T-helper 2 cell treated with Interferon-gamma antibody and Interleukin-4, amounts not matched to agents 100 ng/mL and 5 ng/mL, for 36 hours (primary cell): ENCODE data around the gene LRRC42. TPM values are rescaled to one million over a fixed set of nuclear protein-coding genes. Genes with fewer than 3 reads are reported as not detected.
"Not testable (repeated sequence)": the region's sequence is repeated elsewhere in the genome, so short reads cannot be mapped to it uniquely, and the experiment has no call there.

Experiments used
- intact Hi-C: fragments of 100-400 bp; cut with micrococcal nuclease; formaldehyde crosslinking; loops from one replicate; pipeline ENCODE4 v1.15.1; 2023
- total RNA-seq: library from RNA; stranded (reverse); gene quantifications from 2 replicates; pipeline ENCODE4 v1.2.3, GENCODE V29; 2022

The LRRC42 gene
- total RNA-seq, 1 donor from 2014 or later: 19.2 TPM

DNA sequence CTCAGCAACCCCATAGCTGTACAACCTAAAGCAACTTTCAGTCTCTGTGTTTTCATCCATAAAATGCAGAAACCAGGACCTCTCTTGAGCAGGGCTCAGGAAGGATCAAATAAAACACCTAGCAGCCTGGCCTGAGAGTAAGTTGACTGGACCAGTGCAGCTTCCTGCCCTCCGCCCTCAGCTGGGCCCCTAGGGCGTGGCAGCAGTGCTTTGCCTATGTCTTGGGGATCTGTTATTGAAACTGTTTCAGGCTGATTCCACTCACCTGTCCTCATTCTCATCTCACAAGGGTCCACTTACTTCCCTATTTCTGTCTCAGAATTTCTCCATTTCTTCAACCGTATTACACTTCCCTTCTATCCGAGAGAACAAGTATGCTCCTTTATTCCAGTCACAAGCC is 17.3 kb downstream of the LRRC42 start:
- intact Hi-C loops: no loop called here

DNA sequence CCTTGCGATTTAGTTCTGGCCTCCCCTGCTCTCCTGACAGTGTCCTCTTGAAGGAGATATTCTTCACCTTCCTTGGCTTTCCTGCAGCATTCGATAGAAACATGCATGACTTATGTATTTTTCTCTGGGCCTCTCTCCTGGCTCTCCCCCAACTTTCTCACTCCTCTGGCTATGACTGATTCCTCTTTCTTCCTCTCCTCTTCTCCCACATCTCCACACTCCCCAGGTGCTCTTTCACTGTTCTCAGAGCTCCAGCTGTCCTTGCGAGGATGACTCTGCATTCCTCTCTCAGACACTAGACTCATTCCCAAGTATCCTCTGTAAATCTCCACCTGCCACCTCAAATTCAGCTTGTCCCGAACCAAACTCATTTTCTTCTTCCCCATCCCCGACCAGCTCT is 18.0 kb downstream of the LRRC42 start:
- intact Hi-C loops: no loop called here

DNA sequence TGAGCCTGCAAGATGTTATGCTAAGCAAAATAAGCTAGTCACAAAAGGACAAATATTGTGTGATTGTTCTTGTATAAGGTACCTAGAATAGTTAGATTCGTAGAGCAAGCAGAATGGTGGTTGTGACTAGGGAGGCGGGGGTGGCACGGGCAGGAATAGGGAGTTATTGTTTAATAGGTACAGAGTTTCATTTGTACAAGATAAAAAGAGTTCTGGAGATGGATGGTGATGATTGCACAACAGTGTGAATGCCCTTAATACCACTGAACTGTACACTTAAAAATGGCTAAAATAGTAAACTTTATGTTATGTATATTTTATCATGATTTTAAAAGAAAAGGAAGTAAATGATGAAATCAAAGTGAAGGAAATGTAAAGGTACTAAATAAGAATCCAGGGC is 20.6 kb downstream of the LRRC42 start:
- intact Hi-C loops: no loop called here

DNA sequence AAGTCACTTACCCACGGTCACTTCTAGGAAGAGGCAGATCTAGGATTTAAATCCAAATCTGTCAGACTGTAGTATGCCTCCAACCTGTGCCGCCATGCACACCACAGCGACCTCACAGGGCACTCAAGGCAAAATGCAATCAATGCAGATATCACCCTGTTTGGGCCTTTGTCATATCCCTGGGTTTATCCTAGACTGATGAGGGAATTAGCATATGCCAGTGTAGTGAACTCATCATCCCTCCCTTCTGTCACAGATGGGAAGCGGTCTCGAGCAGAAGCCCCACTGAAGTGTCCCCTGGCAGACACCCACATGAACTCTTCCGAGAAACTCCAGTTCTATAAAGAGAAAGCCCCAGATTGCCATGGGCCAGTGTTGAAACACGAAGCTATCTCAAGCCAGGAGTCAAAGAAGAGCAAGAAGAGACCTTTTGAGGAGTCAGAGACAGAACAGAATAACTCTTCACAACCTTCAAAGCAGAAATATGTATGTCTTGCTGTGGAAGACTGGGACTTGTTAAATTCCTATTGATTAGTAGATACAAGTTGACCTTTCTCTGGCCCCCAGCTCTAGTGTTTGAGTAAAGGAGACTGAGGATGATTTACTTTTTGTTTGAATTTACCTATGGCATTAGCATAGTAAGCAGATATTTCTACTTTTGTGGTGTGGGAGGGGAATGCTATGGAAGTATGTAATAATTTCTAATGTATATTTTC is 21.4 kb downstream of the LRRC42 start:
- intact Hi-C loops: no loop called here

DNA sequence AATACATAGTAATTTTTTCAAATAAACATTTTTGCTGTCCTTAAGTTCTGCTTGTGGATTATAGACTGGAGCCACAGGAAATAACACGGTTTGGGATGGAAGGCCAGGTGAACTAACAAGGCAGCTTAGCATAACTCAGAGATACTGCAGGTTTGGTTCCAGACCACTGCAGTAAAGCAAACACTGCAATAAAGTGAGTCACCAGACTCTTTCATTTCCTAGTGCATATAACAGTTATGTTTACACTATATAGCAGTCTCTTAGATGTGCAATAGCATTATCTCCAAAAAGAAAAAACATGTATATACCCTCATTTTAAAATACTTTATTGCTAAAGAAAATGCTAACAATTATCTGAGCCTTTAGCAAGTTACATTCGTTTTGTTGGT is 22.0 kb downstream of the LRRC42 start:
- intact Hi-C loops: no loop called here

DNA sequence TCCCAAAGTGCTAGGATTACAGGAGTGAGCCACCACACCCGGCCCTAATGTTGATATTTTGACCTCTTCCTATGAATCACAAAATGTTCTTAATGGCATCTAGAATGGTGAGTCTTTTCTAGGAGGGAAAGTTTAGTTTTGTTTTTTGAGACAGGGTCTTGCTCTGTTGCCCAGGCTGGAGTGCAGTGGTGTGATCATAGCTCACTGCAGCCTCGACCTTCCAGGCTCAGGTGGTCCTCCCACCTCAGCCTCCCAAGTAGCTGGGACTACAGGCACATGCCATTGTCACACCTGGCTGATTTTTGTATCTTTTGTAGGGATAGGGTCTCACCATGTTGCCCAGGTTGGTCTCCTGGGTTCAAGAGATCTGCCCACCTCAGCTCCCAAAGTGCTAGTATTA is 23.2 kb downstream of the LRRC42 start:
- intact Hi-C loops: not testable (repeated sequence)

DNA sequence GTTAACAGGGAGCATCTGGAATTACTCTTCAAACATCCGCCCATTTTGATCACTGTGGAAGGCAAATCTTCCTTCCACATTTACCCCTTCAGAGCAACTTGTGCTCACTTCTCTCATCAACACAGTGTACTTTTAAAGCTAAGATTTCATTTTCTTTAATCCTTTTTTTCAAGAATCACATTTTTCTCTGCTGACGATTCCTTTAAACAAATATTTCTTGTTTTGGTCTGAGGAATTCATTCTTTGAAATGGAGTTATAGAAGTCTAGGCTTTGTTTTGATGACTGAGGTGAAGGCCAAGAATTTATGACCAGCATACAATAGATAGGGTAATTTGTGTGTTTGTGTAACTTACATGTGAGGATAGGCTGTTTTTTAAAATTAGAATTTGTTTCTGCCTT is 25.6 kb downstream of the LRRC42 start:
- intact Hi-C loops: no loop called here

DNA sequence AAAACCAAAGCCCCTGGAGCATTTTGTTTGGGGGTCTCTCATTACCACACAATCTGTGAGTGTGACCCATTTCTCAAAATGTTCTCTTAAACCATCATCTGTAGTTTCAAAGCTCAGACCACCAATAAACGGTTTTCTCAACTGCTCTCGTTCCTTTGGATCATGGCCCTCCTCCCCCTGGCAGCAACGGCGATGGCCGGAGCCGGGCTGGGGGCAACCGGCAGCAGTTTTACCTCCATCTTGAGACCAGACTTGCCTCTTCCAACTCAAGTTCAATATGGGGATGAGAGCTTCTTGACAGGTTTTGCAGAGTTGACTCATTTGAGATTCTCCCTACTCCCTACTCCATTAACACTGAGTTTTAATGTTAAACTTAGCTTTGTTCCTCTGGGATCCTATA is 29.7 kb downstream of the LRRC42 start:
- intact Hi-C loops: no loop called here

DNA sequence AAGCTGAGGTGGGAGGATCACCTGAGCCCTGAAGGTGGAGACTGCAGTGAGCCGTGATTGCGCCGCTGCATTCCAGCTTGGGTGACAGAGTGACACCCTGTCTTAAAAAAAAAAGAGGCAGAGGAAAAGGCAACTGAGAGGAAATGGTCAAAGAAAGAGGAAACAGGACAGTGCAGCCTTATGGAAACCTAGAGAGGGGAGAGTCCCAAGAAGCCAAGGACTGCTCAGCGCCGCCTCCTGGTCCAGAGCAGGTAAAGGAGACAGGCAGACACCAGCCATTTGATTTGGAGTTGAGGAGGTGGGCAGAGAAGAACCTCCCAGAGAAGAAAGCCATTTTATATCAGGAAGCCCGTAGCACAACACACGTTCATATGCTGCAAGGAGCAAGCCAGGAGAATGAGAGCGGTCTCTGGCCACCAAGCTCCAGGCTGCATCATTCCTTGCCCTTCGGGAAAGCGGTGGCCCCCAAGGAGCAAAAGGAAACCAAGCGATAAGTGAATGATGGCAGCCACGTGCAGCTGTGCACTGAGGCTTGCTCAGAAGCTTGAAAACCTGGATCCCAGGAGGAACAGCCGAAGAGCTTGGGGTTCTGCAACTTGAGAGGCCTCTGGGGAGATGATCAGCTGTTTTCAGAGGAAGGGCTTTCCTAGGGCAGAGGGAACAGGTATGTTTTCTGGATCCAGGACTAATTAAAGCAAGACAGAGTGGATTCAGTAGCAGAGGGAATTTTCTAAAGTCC is 33.7 kb downstream of the LRRC42 start:
- intact Hi-C loops: no loop called here

DNA sequence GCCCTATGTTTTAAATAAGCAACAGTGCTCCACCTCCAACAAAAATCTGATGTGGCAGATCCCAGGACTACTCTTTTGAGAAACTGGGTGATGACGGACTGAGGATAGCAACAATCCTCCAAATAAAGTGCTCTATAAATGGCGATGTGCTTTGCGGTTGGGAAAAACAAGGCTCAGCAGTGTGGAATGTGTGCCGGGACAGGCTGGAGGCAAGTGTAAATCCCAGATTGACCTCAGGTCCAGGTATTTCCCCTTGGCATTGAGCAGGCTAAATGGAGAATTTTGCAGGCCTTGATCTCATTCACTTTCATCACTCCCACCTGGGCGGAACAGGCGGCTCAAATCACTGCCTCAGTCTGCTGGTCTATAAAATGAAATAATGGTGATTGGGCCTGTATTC is 35.1 kb downstream of the LRRC42 start:
- intact Hi-C loops: no loop called here

DNA sequence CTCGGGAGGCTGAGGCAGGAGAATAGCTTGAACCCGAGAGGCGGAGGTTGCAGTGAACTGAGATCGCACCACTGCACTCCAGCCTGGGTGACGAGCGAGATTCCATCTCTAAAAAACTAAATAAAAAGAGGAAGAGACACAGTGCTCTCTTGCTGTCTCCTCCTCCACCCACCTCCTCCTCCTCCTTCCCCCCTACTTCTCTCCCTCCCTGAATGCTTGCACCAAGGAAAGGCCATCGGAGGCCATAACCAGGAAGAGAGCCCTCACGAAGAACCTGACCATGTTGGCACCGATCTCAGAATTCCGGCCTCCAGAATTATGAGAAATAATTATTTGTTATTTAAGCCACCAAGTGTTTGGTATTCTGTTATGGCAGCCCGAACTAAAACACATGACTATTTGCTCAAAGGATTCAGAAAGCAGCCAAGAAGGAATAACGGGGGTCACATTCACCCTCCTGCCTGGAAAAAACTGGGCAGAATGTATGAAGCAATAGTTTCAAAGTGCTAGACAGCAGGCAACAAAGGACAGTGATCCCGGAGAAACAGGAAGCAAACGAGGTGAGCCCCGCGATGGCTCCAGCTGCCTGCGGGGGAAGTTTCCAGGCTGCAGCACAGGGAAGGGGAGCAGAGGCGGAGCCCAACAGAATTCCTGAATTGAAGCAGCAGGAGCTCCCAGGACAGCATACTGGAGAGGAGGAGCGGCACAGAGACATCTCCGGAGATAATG is 36.0 kb downstream of the LRRC42 start:
- intact Hi-C loops: no loop called here

DNA sequence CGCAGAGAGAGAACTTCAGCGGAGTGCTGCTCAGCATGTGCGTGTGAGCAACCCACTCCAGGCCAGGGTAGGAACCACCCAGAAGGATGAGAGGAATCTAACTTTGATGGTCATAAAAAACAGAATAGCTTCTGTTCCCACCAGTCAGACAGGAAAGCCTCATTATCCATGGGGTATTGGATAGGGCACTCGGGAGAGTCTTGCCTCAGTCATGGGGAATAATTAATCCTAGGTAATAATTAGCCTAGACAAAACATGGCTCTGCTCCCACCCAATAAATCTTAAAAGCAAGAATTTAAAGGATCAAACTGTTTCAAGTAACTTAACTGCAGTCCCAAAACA is 36.6 kb downstream of the LRRC42 start:
- intact Hi-C loops: no loop called here

DNA sequence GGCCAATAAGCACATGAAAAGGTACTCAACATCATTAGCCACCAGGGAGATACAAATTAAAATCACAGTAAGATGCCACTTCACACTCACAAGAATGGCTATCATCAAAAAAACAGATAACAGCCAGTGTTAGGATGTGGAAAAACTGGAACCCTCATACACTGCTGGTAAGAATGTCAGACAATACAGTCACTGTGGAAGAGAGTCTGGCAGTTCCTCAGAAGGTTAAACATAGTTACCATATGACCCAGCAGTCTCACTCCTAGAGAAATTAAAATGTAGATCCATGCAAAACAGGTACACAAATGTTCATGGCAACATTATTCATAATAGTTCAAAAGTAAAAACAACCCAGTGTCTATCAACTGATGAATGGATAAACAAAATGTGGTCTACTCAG is 38.6 kb downstream of the LRRC42 start:
- intact Hi-C loops: no loop called here

DNA sequence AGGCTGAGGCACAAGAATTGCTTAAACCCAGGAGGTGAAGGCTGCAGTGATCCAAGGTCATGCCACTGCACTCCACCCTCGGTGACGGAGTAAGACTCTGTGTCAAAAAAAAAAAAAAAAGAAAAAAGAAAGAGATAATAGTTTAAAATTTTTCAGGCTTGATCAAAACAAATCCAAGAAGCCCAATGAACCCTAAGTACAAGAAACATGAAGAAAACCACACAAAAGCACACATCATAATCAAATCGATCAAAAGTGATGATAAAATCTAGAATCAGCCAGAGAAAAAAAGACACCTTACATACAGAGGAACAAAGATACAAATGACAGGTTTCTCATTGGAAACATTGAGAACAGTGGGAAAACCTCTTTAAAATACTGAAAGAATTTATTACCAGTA is 40.3 kb downstream of the LRRC42 start:
- intact Hi-C loops: no loop called here

DNA sequence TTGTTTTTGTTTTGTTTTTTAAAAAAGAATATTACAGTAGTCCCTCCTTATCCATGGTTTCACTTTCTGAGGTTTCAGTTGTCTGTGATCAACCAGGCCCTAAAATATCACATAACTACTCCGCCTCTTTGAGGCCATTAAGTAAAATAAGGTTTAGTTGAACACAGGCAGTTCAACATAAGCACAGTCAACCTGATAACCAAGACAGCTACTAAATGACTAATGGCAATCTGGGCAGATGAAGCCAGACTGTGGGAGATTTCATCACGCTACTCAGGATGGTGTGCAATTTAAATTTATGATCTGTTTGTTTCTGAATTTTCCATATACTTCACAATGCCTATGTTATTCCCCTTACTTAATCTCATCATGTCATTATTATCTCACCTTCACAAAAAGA is 41.7 kb downstream of the LRRC42 start:
- intact Hi-C loops: no loop called here

DNA sequence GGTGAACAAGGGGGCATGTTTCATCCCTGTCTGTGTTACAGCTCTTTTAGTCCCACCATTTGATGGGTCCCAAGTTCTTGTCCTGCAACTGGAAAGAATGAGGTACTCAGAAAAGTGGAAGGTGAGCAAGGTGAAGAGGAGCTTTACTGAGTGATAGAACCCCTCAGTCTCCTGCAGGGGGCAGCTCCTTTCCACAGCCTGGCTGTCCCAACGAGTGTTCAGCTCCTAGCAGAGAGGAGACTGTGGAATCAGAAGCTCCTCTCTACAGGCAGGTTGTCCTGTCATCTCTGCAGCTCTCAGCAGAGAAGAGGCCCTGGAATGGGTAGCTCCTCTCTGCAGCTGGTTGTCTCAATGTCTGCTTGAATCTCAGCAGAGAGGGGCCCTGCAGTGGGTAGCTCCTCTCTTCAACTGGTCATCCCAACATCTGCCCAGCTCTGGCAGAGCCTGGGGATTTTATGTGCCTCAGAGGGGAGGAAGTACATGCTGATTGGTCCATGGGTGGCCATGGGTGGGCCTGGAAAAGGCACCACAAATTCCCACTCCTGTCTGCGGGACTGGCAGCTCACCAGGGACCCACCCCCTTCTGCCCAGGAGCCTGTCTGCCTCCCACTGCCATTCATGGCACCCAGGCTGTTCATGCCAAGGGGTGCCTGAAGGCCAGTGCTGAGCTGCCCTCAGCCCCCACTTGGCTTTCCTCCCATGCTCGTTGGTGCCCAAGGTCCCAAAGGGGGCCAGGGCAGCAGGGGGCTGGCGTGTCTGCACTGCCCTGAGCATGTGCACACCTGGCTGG is 46.1 kb downstream of the LRRC42 start:
- intact Hi-C loops: no loop called here

DNA sequence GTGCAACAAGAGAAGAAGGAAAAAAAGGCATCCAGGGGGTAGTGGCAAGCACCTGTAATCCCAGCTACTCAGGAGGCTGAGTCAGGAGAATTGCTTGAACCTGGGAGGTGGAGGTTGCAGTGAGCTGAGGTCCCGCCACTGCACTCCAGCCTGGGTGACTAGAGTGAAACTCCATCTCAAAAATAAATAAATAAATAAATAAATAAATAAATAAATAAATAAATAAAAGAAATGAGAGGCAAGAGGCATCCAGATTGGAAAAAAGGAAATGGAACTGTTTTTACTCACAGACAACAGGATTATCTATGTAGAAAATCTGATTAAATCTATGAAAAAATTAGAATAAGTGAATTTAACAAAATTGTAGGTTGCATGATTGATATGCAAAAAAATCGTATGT is 48.4 kb downstream of the LRRC42 start:
- intact Hi-C loops: not testable (repeated sequence)

DNA sequence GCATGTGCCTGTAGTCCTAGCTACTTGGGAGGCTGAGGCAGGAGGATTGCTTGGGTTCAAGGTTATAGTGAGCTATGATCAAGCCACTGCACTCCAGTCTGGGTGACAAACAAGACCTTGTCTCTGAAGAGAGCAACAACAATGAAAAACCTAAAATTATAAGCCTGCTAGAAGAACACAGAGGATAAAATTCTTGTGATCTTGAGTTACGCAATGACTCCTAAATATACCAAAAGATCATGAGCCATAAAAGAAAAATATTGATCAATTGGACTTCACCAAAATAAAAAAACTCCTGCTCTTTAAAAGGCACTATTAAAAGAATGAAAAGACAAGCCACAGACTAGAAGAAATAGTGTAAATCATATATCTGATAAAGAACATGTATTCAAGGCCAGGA is 49.5 kb downstream of the LRRC42 start:
- intact Hi-C loops: no loop called here

DNA sequence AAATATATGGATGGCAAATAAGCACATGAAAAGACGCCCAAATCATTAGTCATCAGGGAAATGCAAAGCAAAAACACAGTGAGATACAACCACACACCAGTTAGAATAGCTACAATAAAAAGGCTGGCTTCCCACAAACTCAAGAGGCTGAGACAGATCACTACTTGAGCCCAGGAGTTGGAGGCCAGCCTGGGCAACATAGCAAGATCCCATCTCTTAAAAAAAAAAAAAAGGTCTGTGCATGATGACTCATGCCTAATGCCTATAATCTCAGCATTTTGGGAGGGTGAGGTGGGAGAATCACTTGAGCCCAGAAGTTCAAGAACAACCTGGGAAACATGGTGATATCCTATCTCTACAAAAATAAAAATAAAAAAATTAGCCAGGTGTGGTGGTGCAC is 52.1 kb downstream of the LRRC42 start:
- intact Hi-C loops: no loop called here

DNA sequence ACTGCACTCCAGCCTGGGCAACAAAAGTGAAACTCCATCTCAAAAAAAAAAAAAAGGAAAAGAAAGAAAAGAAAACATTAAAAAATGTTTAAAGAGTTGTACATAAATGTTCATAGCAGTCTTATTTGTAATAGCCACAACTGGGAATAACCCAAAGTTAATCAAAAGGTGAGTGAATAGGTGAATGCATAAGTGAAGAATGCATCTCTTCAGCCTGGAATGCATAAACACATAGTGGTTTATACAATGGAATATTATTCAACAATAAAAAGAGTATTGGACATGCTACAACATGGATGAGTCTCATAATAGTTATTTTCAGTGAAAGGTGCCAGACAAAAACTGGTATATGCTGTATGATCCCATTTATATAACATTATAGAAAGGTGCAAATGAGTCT is 53.8 kb downstream of the LRRC42 start:
- intact Hi-C loops: no loop called here

DNA sequence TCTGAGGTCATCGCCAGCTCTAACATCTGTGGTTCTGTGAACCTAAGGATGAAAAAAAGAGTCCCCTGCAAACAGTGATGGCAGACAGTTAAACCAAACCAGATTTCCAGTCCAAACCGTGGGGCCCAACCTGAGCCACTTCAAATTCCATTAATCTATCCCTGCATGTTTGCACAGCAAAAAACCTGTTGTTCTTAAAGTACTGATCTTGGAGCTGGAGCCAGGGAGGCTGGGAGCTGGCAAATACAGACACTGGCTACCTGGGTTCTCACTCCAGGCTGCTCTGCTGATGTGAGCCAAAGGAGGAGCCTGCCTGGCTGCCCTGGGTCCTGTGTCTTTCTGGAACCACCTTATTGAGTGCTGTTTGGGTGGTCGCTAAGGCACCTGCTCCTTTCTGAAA is 55.4 kb downstream of the LRRC42 start:
- intact Hi-C loops: no loop called here
